HG03575 (cell line): ENCODE measurements around the gene LITAFD.

Experiments
- ATAC-seq: cut with Tn5 transposase; IDR thresholded peaks from one replicate; pipeline ENCODE4 v1.9.1; 2021; ENCODE audit not compliant: unreplicated experiment, insufficient number of reproducible peaks, low FRiP score; ENCODE audit errors: extremely low read depth

LITAFD gene

DNA sequence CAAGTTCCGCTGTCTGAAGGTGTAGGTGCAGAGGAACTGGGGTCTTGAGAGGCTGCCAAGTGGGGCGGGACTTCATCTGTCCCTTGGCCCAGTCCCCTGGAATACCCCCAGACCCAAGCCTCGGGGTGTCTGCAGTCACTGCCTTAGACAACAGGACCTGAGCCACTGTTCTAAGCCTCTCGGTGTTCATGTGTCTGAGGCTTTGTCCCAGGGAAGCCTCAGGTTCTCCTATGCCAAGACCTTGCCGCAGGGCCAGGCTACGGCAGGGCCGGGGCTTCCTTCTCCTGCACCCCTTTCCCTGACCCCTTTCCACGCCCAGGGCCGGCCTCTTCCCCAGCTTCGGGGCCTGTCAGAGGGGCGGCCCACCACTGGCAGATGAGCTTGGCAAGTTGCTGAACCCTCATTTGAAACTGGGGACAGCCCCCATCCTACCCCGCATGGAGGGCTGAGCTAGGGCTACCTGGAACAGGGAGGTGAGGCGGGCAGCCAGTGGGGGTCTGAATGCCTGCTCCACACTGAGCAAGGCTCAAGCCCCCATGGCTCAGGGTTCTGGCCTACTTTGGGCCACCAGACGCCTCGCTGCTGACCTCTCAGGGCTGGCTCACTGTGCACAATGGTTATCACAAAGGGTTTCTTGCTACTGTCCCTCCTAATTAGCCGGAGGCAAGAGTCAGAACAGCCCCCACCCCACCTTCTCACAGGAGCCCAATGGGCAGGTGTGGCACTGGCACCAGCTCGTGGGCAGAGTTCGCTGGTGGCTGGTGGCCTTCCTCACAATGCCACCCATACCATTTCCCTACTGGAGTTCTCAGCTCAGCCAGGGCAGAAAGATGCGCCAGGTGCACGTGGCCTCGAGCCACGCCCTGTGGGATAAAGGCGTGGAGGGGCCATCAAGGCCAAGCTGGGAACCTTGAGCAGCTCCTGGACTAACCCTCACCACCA is 7.1 kb downstream of the LITAFD start:
- ATAC-seq: no peak

GRCh38 chr16:8889893-8890548 is 7.9 kb downstream of the LITAFD start:
- ATAC-seq: no peak

GRCh38 chr16:8890549-8890921 is 8.4 kb downstream of the LITAFD start:
- ATAC-seq: no peak

GRCh38 chr16:8892101-8892575 is 10.0 kb downstream of the LITAFD start:
- ATAC-seq: peak; percentile 10

DNA sequence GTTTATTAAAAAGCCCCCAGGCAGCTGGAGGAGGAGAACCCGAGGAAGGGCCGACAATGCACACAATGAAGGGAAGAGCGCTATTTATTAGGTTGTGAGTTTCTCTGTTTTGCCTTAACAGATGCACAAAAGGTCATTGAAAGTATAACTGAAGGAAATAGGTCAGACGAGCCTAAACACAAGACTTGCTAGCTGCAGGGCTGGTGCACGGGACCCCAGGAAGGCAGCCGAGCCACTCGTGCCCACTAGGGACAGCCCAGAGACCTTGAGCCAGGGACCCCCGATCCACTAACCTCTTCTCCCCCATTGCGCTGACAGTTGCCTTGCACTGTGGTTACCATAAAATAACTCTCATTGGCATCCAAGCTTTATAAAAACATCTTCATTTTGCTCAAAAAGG is 11.3 kb downstream of the LITAFD start:
- no peak for ATAC-seq

DNA sequence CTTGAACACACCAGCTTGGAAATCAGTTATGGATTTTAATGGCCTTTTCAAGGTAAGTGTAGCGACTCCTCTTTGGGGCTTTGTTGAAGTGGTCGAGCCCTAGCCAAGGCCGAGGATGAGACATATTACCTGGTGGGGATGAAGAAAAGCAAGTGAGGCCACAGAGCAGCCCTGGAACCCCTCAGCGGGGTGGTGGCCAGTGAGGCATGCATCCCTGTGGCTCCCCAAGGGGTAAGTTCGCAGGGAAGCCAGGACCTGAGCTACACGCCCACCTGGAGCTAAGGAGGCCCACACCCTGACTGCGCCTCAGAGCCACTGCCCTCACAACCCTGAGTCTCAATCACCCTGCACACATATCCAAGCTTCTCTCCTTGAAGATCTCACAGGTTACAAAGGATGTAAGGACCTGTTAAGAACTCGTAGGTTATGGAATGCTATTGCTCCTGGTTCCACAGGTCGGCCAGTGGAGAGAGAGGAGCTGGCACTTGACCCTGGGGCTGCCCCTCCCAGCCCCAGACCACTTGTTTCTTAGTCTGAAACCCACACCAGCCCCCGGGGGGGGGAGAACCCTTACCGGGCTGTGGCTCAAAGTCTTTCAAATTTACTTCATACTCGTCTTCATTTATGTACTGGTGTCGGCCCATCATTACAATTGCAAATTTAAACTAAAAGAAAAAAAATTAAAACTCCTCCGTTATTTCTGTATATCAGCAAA is 12.0 kb downstream of the LITAFD start:
- ATAC-seq: no peak

GRCh38 chr16:8894736-8895334 is 12.7 kb downstream of the LITAFD start:
- no peak for ATAC-seq

- no peak for ATAC-seq
Observed at GRCh38 chr16:8898660-8899318, 16.6 kb downstream of the LITAFD start.

DNA sequence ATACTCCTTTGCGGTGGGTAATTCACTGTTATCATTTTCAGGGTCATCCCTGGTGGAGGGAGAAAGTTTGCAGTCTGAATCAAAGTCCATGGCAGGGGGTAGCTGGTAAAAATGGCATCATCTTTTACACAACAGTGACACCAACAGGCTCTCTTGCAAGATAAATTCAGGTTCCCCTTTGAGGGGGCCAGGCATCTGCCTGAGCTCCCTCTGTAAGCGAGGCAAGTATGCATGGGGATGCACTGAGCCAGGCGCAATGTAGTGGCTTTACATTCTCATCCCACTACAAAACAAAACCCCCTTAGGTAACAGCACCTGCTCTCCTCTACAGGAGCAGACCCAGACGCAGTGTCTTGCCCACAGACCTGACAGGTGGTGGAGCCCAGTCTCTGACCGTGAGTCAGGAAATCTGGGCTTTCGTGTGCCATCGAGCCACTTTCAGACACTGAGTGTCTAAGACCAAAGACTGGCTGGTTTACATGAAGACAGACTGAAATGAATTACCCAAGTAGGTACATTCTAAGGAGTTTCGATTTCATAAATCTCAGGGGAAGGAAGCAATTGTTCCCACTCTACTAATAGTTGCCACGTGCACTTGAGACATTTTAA is 17.7 kb downstream of the LITAFD start:
- no peak for ATAC-seq

GRCh38 chr16:8900343-8900742 is 18.2 kb downstream of the LITAFD start:
- ATAC-seq: no peak

DNA sequence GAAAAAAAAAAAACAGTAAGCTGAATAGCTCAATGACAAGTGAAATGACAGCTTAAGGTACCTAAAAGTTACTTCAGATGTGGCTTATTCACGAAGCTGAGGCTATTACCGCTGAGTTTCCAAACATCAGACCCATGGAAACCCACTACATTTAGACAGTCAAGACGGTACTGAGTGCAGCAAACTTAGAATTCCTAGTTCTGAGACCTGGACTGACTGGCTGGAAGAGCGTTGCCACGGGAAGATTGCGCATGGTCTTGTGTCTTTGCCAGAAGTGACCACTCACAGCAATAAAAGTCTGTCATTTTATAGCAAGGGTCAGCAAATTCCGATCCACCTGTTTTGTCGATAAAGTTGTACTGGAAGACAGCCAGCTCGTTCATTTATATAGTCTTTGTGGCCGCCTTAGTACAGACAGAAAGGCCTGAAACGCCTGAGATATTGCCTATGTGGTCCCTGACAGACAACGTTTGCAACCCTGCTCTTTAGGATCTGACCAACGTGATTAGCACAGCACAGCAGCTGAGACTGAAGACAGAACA is 19.2 kb downstream of the LITAFD start:
- no peak for ATAC-seq

GRCh38 chr16:8903004-8903403 is 20.9 kb downstream of the LITAFD start:
- ATAC-seq: no peak

GRCh38 chr16:8904018-8904430 is 21.9 kb downstream of the LITAFD start:
- ATAC-seq: no peak

DNA sequence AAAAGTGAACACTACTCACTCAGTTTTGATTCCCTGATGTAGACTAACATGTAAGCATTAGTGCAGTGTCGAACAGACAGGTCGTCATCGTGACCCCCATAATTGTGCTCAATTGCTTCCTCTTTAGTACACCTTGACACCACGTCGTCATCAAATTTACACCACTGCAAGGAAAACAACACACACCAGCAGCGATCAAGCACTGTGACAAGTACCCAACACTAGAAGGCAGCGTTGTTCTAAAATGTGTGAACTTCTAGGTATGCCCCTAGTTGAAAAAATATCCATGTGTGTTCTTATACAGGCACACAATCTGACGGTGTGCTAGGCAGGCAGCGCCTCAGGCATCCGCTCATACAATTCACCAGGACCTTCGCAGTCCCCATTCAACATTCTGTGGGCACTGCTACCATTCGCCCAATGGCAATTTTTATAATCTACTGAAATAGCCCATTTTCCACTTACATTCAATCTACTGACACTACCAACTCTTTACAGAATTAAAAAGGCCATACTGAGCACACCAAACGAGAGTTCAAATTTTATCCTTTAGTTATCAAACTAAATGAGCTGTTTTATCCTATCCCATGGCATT is 23.1 kb downstream of the LITAFD start:
- ATAC-seq: no peak

- no peak for ATAC-seq
Observed at GRCh38 chr16:8905795-8906591, 23.8 kb downstream of the LITAFD start.

- ATAC-seq: no peak
Observed at GRCh38 chr16:8907096-8907495, 24.9 kb downstream of the LITAFD start.
